GM19043 (cell line): ENCODE data around the gene ALDH3B2.
"Not testable (repeated sequence)": the region's sequence is repeated elsewhere in the genome, so short reads cannot be mapped to it uniquely, and the experiment has no call there.

ENCODE experiments used
- ATAC-seq: cut with Tn5 transposase; IDR thresholded peaks from one replicate; pipeline ENCODE4 v1.9.1; 2021; ENCODE audit warnings: low read depth; ENCODE audit not compliant: unreplicated experiment

The ALDH3B2 gene

DNA sequence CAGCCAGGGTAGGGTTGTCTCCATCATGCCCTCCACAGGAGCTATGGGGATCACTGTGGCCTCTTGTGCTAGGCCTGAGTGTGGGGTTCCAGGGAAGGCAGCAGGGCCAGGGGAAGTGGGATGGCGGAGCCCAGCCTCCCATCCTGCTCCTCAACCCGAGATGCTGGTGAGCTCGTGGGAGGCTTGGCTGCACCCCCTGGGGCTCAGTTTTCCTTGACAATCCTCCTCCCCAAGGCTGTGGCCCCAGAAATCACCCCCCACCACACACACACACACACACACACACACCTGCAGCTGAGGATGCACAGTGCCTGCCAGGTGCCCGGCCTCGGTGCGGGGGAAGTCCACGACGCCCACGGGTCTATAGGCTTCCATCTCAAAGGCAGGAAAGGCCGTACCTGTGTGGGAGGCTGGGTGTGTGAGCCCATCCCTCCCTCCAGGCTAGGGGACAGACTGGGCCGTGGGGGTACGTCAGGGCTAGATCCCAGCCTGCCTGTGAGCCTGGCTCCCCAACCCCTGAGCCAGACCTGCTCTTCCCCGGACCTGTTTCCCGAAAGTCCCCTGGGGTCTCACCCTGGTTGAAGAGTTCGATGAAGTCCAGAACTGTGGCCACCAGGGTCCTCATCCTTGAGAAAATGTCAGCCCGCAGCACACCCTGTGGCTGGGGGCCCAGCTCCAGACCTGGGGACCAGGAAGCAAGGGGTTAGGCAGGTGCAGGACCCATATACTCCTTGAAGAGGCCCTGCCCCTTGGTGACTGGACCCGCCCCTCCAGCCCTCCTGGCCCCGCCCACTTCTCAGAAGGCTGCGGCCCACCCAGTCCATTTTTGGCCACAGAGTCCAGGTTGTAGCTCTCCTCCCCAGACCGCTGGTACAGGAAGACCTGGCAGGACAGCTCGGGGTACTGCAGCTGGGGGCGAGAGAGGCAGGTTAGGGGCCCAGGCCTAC lies 29.7 kb downstream of the ALDH3B2 start:
- ATAC-seq = no peak

DNA sequence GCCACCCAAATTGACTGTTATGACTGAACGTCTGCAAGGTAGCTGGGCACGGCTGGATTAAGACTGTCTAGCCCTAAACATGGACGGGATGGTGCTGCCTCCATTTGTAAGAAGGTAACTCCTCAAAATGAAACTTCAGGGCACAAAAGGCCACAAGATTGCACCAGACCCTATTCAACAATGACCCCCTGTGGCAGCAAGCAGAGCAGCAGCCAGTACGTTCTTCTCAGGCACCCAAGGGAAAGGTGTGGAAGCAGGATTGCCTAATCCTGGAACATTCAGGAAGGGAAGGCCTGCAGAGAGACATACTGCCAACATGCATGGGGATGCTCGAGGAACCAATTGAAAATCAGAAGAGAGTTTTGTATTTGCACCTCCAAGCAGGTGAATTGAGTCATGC lies 30.4 kb downstream of the ALDH3B2 start:
- no peak for ATAC-seq

DNA sequence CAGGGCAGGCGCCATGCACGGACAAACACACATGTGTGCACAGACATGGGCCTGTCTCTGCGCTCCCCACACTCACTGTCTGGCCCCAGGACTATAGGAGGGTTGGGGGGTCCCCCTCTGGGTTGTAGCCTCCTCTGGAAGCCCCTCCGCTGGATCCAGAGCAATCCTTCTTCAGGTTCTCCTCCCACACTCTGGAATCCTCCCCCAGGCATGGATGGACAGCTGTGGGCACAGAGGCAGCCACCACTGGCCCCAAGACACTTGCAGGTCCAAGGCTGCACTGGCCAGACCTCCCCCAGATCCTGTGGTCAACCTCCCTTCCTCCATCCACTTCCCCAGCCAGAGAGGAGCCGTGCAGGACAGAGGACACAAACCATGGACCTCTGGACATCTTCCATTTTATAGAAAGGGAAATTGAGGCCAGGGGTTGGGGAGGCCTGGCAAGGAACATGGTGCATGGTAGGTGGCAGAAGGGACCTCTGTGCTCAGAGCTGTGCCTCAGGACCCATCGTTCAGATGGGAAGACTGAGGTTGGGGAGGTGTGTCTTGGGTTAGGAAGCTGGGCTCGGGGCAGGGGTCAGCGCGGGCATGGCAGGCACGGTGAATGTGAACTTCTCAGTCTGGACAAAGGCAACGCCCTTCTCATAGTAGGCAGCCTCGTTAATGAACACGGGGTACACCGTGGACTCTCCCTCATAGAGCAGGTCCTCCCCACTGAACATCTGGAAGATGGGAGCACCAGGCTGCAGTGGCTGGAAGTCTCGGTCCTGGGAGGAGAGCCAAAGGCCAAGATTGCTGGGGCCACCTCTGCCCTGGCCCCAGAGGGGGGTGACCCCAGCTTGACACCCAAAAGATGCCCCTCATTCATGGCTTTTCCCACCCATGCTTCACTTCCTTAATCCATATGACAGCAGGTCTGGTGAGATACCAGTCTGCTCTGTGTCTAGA lies 32.0 kb downstream of the ALDH3B2 start:
- ATAC-seq = no peak

DNA sequence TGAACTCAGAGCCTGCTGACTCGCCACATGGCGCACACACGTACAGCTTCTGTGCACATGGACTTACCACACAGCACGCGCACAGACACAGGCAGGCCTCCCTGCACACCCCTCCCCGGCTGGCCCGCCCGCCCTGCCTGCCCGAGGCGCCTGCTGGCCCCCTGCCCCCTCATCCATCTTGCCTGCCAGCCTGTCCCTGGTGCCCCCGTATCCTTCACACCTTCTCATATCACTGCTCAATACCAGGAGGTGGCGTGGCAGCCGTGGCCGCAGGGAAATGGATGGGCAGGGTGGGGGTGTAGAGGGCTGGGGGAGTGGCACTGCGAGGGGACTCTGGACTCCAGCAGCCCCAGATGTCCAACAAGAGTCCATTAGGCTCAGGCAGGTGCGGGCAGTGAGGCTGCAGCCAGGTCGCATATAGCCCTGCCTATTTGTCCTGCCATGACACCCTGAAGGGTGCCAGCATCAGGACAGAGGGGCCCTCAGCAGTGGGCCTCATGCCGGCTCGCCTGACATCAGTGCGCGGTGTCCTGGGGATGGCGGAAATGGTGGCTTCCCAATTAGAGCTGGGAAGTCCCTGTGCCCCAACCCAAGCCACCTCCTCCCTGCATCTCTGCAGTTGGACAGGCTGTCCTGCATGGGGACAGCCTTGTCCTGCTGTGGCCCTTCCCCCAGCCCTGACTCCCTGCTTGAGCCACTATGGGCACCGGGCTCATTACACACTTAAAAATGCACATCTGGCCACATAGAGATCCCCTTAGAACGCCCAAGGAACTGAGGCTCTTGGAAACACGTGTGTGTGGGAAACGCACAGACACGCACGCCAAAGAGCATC lies 32.9 kb downstream of the ALDH3B2 start:
- ATAC-seq = no peak

DNA sequence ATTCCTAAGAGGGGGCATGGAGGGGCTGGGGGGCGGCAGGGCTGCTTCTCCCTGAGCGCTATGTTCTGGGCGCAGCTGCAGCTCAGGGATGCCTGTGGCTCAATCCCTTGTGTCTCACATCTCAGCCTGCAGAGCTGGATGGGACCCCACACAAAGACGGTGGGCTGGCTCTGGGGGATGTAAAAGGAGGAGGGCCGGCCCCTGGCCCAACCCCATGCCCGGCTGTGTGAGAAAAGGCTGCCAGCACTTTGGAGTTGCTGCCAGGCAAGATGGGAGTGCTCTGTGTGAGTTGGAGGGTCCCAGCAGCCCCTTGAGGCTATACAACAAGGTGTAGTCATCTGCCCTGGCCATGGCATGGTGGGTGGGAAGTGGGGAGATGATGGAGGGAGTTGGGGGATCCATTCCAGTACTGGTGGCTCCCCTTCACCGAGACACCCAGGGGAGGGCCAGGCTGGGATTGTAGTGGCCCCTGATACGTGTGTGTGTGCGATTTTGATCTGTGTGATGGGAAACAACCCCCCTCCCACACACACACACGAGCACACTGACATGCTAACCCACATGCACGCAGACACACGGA lies 33.6 kb downstream of the ALDH3B2 start:
- no peak for ATAC-seq

DNA sequence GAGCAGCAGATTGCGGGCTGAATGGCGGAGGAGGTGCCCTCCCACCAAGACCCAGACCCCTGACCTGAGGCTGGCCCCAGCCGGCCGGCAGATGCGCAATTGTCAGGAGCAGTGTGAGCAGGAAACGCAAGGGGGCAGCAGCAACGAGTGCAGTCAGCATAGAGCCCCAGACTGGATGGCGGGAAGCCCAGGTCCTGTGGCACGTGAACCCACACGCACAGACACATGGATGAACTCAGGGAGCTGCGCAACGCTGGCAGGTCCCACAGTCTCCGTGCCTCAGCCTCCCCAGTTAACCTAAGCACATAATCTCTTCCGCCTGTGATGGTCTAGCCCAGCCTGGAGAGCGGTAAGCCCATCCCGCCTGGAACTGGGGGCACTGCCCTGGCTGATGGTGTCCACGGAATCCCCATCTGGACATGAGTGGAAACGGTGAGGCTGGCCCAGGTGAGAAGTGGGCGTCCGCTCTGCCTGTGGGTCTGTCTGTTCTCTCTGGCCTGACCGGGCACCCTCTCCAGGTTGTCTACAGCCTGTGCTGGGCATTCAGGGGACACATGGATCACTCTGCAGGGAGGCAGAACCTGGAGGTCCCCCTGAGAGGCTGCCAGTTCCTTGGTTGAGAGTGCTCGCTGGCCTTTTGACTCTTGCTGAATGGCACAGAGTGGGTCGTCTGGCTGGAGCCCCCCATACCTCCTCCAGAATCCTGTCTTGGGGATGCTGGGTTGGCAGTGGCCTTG lies 34.2 kb downstream of the ALDH3B2 start:
- no peak for ATAC-seq

DNA sequence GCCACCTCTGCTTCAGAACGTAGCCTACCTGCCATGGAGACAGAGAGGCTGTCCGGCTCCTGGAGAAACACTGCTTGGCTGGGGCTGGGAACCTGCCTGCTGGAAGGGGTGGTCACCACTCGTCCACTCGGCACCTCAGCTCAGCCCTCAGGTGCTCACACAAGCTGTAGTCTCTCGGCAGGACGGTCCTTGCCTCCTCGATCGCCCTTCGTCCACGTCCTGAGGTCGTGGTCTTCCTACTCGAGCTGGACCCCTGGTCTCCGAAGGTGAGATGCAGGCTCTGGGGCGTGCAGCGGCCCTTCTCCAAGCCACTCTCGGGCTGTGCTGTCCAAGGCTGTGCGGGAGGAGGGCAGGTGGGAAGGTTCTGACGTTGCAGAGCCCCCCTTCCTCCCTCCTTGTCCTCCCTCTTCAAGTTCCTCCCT lies 35.0 kb downstream of the ALDH3B2 start, which contains the start of gene TBX10:
Gene TBX10, minus strand, starts transcription at position 326 of the 422 bp plus-strand sequence. Its CDS starts 291 bp downstream, at position 35.
- no peak for ATAC-seq

DNA sequence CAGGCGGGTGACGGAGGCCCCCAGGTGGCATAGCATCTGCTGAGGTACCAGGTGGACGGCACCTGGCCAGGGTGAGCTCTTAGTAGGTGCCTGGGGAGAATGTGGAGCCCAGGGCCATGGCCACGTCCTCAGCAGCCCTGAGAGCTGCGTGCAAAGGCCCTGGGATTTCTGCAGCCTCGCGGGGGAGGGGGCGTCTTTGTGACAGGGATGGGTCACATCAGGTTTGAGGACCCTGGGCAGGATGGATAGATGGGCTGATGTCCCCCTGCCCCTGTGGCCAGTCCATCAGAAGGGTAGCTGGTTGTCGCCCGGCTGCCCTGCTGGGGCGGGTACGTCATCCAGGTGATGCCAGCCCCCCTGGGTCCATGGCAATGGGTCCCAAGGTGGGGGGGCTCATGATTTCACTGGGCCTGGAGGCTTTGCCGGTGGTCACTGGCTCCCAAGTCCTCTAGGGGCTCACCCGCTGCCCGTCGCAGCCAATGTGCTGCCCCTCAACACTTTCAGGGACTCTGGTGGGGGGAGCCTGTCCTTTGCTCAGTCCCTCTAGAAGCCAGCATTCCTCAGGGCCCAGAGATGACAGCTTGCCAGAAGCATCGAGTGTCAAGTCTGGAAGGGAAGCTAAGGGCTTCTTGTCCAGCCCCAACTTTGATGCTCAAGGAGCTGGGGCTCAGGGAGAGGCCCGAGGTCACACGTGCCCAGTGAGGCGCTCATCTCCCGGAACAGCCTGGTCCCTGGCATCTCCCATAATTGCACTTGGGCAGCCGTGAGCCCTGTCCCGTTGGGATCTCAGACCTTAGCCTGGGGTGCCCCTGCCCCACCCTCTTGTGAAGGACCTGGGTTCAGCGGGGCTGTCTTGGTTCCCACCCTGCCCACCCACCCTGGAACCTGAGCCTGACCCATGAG lies 35.6 kb downstream of the ALDH3B2 start:
- no peak for ATAC-seq

DNA sequence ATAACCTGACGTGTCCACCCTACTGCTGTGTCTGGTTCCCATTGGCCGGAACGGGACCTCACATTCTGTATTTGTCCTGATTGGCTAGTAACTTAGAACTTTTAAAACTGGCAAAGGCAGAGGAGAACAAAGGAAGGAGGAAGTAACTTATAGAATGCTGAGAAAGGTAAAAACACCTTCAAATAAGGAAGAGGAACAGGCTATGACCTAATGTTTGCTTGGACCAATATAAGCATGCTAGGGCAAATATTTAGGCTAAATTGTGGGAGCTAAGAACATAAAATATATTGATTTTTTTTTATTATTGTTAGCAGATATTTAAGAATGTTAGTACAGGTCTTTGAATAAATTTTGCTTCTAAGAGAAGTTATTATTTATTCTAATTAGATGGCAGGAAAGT lies 37.0 kb downstream of the ALDH3B2 start:
- not testable (repeated sequence) for ATAC-seq

DNA sequence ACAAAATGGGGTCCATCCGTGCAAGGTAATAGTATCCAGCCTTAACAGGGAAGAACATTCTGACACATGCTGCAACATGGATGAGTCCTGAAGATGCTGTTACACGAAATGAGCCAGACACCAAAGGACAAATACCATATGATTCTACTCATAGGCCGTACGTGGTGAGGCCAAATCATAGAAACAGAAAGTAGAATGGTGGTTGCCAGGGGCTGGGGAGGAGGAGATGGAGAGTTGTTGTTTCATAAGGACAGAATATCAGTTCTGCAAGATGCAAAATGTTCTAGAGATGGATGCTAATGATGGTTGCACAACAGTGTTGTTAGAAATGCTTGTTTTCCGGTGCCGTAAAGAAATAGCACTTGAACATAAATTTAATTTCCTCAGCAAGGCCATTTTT lies 37.5 kb downstream of the ALDH3B2 start:
- ATAC-seq = no peak

DNA sequence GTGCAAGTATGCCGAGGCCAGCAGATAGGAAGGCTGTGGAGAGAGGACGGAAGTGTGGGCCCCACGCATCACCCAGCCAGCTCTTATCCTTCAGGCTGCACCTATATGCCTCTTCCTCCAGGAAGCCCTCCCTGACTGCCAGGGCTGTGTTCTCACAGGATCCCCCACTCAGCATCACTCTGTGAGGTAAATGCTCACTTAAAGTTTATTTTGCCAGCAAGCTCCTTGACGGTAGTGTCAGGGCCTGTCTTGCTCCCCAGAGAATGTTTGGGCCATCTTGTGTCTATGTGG lies 39.2 kb downstream of the ALDH3B2 start:
- ATAC-seq = no peak

DNA sequence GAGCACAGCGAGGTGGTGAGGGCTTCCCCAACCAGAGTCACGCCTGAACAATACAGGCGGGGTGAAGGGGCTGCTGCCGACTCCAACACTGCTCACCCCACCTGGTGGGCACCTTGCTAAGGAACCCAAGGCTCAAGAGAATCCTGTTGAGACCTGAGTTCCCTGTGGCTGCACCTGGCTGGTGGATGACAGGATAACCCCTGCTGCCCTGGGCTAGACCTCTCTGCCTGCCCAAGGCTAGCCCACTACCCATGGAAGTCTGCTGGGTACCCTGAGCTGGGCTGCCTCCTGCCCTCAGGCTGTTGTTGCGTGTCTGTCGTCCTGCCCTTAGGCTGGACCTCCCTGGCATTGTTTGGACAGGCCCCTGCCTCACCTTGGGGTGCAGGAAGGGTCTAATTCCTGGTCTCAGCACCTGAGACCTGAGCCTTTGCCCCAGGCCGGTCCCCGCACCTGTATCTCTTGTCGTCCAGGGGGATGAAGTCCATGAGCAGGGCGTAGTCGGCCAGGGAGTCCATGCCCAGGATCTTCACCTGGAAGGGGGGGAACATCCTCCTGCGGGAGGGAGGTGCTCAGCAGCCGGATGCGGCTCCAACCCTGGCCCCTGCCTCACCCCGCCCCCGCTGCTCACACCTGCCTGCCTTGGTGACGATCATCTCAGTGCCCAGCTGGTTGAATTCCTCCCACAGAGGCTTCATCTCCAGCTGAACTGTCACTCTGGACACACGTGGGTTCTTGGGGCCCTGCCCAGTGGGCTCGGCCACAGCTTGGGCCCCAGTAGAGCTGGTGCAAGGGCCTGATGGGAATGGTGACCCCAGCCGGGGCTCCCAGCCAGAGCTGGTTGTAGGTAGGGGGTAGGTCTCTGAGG lies 39.8 kb downstream of the ALDH3B2 start:
- no peak for ATAC-seq

DNA sequence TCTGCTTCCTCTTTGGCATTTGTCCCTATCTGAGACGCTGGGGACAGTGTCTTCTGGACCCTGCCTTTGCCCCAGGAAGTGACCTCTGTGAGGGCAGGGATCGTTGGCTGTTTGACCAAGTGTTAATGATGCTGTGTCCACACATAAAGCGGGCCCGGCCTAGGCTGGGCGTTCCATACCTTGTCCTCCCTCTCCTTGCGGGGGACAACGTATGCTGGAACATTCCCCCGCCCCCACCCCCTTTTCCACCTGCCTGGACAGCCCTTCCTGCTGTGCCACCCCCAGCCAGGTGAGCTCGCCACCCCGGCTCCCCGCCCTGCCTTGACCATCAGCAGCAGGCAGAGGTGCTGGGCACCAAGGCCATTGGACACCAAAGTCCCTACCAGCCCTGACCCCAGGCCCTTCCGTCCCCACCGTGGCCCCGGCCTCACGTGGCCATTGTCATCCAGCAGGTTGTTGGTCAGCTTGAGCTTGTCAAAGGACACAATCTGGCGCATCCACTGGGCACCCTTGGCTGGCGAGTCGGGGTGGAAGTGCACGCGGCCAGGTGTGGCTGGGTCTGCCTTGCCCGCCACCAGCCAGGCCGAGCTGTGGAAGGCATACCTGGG lies 40.6 kb downstream of the ALDH3B2 start:
- ATAC-seq = no peak

DNA sequence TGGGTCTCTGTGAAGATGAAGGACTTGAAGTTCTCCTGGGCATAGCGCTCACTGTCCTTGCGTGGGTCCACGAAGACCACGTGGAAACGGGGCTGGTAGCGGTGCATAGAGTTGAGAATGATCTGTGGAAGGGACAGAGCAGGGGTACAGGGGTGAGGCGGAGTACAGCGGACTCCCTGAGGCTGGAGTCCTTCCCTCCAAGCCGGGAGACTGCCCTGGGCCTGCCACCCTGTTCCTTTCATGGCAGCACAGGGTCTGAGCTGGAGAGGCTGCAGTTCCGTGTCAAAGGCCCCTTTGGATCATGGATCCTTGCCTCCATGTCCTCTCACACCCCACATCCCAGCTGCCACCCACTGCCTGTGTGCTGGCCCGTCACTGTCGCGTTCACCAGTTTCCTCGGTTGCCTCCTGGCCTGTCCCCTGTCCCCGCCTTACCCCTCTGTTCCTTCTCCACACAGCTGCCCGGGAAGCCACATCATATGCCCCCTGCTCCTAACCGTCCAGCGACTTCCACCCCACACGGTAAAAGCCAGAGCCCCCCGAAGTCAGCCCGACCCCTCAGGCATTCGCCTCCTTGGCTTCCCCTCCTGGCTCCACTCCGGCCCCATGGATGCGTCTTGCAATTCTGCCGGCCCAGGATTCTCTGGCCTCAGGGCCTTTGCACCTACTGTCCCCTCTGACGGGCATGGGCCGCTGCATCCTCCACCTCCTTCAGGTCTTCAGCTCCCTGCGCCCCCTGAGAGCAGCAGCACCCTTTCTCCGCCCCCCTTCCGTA lies 41.3 kb downstream of the ALDH3B2 start:
- ATAC-seq = no peak

DNA sequence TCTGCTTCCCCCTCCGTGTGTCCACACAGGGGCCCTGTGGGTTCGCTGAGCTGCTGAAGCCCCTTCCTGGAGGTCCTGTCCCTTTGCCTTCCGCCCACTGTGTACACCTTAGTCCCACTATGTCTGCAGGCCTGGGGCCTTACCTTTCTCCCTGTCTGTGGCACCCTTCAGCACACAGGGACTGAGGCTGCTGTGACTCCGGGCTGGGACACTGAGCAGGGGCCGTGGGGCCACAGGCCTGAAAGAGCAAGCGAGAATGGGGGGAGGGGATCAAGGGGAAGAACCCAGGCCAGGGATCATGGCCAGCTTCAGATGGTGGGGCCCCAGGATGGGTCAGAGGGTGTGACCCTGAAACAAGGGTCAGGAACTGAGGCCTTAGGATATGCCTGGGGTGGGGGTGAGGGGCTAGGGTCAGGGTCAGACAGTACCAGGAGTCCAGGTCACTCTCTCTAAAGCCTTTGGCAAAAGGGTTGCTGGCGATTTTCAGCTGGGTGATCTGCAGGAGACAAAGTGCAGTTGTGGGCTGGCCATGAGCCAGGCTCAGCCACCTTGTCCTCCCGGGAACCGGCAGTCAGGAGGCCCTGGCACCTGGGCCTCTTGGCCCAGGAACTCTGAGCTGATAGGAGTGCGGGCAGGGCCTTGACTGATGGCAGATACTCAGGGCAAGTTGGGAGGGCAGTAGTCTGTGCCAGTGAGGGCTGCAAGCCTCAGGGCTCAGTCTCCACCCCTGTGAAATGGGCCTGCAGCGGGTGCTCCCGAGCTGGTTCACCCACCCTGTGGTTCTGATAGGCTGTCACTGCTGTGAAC lies 42.0 kb downstream of the ALDH3B2 start:
- no peak for ATAC-seq

DNA sequence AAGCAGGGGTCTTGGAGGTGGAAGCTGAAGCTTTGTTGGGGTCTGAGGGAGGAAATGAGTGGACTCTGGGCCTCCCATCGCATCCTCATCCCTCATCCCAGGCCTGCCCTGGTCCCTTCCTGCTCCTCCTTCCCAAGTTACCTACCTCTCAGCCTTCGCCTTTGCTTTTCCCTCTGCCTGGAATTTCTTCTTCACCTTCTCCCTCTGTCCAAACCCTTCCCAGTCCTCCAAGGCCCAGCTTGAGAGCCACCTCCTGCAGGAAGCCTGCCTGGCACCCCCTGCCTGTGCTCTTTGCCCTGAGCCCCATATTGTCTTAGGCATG lies 42.6 kb downstream of the ALDH3B2 start:
- no peak for ATAC-seq
